ENCODE results near the gene HNRNPF. TPM values are rescaled to one million over a fixed set of nuclear protein-coding genes. Genes with fewer than 3 reads are reported as not detected.
A peak's percentile ranks its signal among the peaks of the same experiment; 100 is the strongest.

HNRNPF gene
- total and polyA plus RNA-seq, 2 of the 8 experiments (the other 6 are each of a cell fraction or from before 2014, with no cell fraction given) = 209 to 389 TPM

DNA sequence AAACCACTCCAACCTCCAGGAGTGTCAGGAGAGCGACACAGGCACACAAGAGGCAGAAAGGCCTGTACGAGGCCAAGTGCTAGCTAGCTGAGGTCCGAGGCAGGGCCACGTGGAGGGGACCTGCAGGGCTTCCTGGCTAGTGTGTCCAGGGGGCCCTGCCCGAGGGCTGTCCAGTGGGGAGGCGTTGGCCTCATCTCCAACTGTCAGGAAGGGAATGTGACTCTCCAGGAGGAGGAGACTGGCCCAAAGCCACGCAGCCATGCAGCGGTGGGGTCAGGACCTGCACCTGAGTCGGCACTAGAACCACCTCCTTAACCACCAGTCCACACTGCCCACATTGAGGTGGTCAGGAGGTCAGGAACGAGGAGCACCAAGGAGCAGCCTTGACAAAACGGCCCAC, 69.8 kb downstream of the HNRNPF start:
- no peaks in the 10 kb centered on the region for H3K27me3 ChIP-seq (replicated peaks in 1 of 4; ENCODE audit: control insufficient read depth in 3 of 4, extremely low read depth in 1 of 4, insufficient read depth in 3 of 4, low read length in 3 of 4)
- H4K91ac ChIP-seq (replicated peaks; ENCODE audit: insufficient read length, low read length) = peak overlapping the region; percentile 29
- 0 out of 2 replicates have a peak overlapping the region, but pooled peaks have one; percentile 91 for H2AK5ac ChIP-seq (ENCODE audit: low read depth, low read length)
- no peak overlapping the region for H3K4ac ChIP-seq (replicated peaks; ENCODE audit: insufficient read length, low read depth, low read length)
- H3K56ac ChIP-seq (replicated peaks; ENCODE audit: insufficient read length, low read depth, low read length) = no peak overlapping the region
- H3K18ac ChIP-seq (ENCODE audit: extremely low read depth, low read length) = peak overlapping the region; percentile 24
- peaks cover 4 to 11% (median 7%) of the 10 kb centered on the region in 4 experiments for H3K4me1 ChIP-seq (replicated peaks in 1 of 4; ENCODE audit: control insufficient read depth in 3 of 4, insufficient read depth in 4 of 4, low read length in 3 of 4)
- no peak for FAIRE-seq
- H4K5ac ChIP-seq (ENCODE audit: insufficient read length, low read depth, low read length) = no peak overlapping the region
- DNase-seq (ENCODE audit: low read depth in 1 of 2, low spot score in 2 of 2) = no peak
- H3K27ac ChIP-seq (ENCODE audit: low read depth, low read length) = no peak overlapping the region
- H3K23ac ChIP-seq (ENCODE audit: insufficient read length) = no peak overlapping the region
- H3K4me2 ChIP-seq (ENCODE audit: insufficient read depth in 1 of 2, low read depth in 2 of 2, low read length in 2 of 2) = no peak overlapping the region
- H3K23me2 ChIP-seq (ENCODE audit: low read depth, low read length) = no peaks in the 10 kb centered on the region
- no peaks in the 10 kb centered on the region for H4K20me1 ChIP-seq (replicated peaks in 1 of 2; ENCODE audit: control insufficient read depth in 1 of 2, insufficient read depth in 2 of 2, low read length in 2 of 2)
- H4K8ac ChIP-seq (ENCODE audit: extremely low read depth, insufficient read depth, low read length) = no peak overlapping the region; the same call in 1 of the 2 replicates
- no peaks in the 10 kb centered on the region for H3K79me1 ChIP-seq (ENCODE audit: low read depth, low read length)
- H3K14ac ChIP-seq (ENCODE audit: insufficient read length) = no peak overlapping the region
- no peak overlapping the region for H2AFZ ChIP-seq (ENCODE audit: low read length)
- H3K79me2 ChIP-seq (ENCODE audit: control insufficient read depth in 1 of 2, insufficient read depth in 2 of 2, low read length in 2 of 2) = no peaks in the 10 kb centered on the region
- 0 out of 2 replicates have a peak overlapping the region, but pooled peaks have one; percentile 49 for H2BK5ac ChIP-seq (ENCODE audit: low read depth, low read length)
- H3K4me3 ChIP-seq (ENCODE audit: extremely low read depth in 1 of 4, insufficient read depth in 2 of 4, low read depth in 3 of 4, low read length in 4 of 4) = no peak overlapping the region
- POLR2A ChIA-PET (ENCODE audit: partially characterized antibody) = interaction anchor here (1.1 kb wide), 1 partner anchor 17 kb away, joined by 3 read pairs; no protein-coding TSS in a partner anchor
- CTCF ChIA-PET (ENCODE audit: partially characterized antibody) = interaction anchor here (1.0 to 3.2 kb wide), 11 partner anchors 9 to 118 kb away, joined by 3 to 17 read pairs (median 4); no protein-coding TSS in a partner anchor
- peak overlapping the region; percentile 98 for H2BK20ac ChIP-seq (ENCODE audit: low read length)
- H2BK120ac ChIP-seq (replicated peaks; ENCODE audit: low read depth, low read length) = no peak overlapping the region
- H3K9me3 ChIP-seq (ENCODE audit: insufficient read depth in 2 of 2, low read depth in 1 of 2, low read length in 1 of 2) = no peaks in the 10 kb centered on the region
- 81% methylated on average over 11 of the region's 11 CpGs; no CpG with 5 or more reads in 1 of the 2 experiments for WGBS, 2 experiments (ENCODE audit: extremely low coverage in 1 of 2, insufficient coverage in 1 of 2, insufficient read length in 1 of 2, insufficient replicate concordance in 2 of 2, low coverage in 1 of 2, low lambda C conversion rate in 2 of 2, missing lambda C conversion rate in 1 of 2)
- H2BK15ac ChIP-seq (ENCODE audit: low read length) = peak overlapping the region; percentile 88; the same call in 1 of the 2 replicates
- H3K36me3 ChIP-seq (ENCODE audit: control insufficient read depth in 2 of 4, insufficient read depth in 4 of 4, low read length in 3 of 4) = no peaks in the 10 kb centered on the region
- no peak overlapping the region for H3K9ac ChIP-seq (replicated peaks in 1 of 4; ENCODE audit: extremely low read depth in 1 of 4, low read depth in 3 of 4, low read length in 3 of 4)
- peak overlapping the region; percentile 71; the same call in 1 of the 2 replicates for H2BK12ac ChIP-seq (ENCODE audit: low read depth, low read length)
- TF ChIP-seq, protein P1, sequence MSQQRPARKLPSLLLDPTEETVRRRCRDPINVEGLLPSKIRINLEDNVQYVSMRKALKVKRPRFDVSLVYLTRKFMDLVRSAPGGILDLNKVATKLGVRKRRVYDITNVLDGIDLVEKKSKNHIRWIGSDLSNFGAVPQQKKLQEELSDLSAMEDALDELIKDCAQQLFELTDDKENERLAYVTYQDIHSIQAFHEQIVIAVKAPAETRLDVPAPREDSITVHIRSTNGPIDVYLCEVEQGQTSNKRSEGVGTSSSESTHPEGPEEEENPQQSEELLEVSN (IDR thresholded peaks at IDR 0.05) = no peak
- no peak for TF ChIP-seq KDM5A (IDR thresholded peaks at IDR 0.05; ENCODE audit: low read length)
- TF ChIP-seq SRF (IDR thresholded peaks at IDR 0.05; ENCODE audit: low read depth, low read length) = no peak
- no peak for TF ChIP-seq KDM1A (IDR thresholded peaks at IDR 0.05; ENCODE audit: borderline replicate concordance, low read length)
- no peak for TF ChIP-seq PHF8 (conservative IDR thresholded peaks at IDR 0.05; ENCODE audit: low read depth, low read length)
- TF ChIP-seq GABPA (IDR thresholded peaks at IDR 0.05; ENCODE audit: borderline replicate concordance, insufficient read depth, low read length) = no peak
- TF ChIP-seq POLR2A (IDR thresholded peaks at IDR 0.05; ENCODE audit: control extremely low read depth in 1 of 2, low read depth in 2 of 2, low read length in 2 of 2) = no peak
- no peak for TF ChIP-seq NANOG (IDR thresholded peaks at IDR 0.05; ENCODE audit: insufficient read depth, low read depth, low read length, poor library complexity, severe bottlenecking)
- no peak for TF ChIP-seq BCL11A (IDR thresholded peaks at IDR 0.05; ENCODE audit: low read depth in 2 of 2, low read length in 2 of 2)
- TF ChIP-seq HDAC2 (IDR thresholded peaks at IDR 0.05; ENCODE audit: borderline replicate concordance in 1 of 2, low read depth in 2 of 2, low read length in 2 of 2) = no peak
- TF ChIP-seq CBX8 (IDR thresholded peaks at IDR 0.05; ENCODE audit: borderline replicate concordance, low read depth, low read length) = no peak

All from H1 (cell line).